Iris pigment epithelial cell (primary cell): ENCODE measurements around the gene SH3BP5.

Experiments
- DNase-seq: peaks from one replicate; pipeline ENCODE4 v3.0.0-alpha.2; 2011; ENCODE audit warnings: low read depth

Gene SH3BP5

GRCh38 chr3:15273227-15273626, 59.2 kb downstream of the SH3BP5 start:
- DNase-seq: no peak

- DNase-seq: peak; percentile 30
Observed at GRCh38 chr3:15272426-15273196, 59.8 kb downstream of the SH3BP5 start.

DNA sequence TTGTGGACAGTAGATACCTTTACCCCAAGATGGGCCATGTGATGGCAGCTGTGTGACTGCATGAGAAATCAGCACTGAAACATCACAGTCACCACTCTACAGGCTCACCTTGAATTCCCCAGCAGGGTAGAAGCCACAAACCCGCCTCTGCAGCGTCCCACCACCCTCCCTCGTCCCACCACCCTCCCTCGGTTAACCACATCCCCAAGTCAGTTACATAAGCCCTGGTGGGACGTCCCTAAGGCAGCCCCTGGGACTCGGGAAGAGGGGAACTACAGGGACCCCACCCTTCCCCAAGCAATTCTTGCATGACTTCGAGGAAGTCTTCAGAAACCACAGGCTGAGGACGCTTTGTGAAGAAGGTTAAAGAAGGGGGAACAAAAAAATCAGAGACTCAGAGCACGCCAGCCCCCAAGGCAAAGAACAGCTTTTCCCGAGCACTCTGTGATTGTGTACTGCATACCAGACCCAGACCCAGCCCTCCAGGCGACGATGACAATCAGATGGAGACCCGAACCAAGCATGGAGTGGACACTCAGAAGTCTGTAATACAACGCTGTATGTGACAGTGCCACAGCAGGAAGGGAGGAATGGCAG, 60.5 kb downstream of the SH3BP5 start:
- DNase-seq: no peak

- DNase-seq: no peak
Observed at GRCh38 chr3:15271030-15271429, 61.4 kb downstream of the SH3BP5 start.

GRCh38 chr3:15269091-15269989, 63.0 kb downstream of the SH3BP5 start:
- peak; percentile 98 for DNase-seq

GRCh38 chr3:15268033-15268631, 64.3 kb downstream of the SH3BP5 start:
- DNase-seq: peak; percentile 83

DNA sequence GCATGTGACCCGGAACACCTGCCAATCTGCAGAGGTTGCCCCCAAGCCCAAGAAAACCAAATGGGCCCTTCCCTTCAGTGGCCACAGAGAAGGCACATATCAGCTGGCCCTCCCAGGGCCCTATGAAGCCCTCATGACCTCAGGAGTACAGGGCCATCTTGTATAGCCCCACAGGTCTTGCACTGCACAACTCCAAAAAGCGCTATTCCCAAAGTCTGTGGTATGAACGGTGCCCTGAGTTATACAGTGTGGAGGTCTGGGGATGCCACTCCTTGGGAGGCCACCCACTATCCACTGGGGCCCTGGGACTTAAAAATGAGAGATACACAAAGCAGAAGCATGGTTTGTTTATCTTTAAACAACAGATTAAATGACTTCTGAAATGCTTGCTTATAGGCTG, 64.9 kb downstream of the SH3BP5 start:
- DNase-seq: no peak

DNA sequence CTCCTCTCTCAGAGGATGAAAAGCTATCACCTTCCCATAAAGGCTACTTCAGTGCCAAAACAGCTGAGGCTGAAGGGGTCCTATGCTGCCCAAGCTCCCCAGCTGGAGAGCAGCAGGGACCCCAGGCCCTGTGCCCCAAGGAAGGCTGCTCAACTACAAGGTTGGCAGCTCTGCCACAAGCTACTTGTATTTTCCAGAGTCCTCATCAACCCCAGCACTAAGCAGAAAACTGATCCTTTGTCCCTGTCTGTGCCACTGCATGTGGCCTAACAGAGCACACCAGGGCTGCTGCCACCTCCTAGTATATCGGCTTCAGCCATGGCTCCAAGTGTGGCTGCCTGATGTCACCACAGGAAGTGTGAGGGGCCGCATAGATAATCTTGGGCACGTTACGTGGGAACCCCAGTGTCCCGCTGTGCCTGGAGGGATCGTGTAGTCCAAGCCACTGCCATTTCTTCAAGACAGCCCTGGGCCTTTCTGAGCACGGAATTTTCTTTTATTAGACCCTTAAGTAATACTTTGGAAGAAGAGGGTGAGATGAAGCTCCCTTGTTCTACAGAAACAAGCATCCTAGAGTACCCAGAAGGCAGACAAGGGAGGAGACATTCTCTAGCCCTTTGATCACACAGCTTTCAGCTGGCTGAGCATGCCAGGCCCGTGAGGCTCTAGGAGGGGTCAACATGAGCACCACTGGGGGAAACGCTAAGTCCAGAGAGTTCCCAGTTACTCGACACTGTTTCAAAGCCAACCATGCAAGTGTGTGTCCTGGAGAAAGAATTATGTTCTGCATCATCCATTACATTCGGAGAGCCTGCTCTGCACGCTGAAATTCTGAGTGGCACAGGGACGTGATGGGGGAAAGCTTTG, 65.6 kb downstream of the SH3BP5 start:
- DNase-seq: no peak

- DNase-seq: no peak
Observed at GRCh38 chr3:15265655-15266509, 66.5 kb downstream of the SH3BP5 start.

DNA sequence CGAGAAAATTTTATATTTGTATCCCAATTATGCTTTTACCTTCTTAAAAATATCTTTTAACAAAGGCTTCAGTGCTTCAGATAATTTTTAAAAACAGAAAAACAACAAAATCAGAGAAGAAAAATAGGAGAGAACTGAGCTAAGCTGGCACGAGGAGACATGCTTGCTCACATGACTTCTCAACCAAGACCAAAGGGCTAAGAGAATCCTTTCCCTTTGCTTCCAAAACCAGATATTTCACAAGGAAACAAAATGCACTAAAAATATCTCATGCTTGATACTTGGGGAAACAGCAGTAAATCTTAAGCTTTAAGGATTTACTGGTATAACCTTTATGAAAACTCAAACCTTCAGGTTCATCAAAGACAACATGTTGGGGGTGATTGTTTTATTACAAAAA, 67.9 kb downstream of the SH3BP5 start:
- no peak for DNase-seq

DNA sequence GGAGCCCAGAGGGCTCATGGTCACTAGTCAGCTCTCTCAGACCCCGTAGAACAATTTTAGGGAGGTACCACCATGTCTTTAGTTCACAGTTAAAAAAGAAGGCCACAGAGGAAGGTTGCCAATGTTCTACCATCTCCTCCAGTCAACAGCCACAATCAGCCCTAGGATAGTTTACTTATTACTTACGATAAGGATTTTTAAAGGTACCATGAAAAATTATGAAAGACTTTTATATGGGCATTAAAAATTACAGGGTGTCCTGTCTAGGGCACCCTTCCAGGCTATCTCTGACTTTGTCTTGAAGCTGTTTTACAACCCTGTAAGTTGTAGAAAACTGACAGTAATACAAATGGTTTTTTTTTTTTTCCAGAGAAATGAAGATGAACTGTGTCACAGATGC, 68.5 kb downstream of the SH3BP5 start:
- no peak for DNase-seq

DNA sequence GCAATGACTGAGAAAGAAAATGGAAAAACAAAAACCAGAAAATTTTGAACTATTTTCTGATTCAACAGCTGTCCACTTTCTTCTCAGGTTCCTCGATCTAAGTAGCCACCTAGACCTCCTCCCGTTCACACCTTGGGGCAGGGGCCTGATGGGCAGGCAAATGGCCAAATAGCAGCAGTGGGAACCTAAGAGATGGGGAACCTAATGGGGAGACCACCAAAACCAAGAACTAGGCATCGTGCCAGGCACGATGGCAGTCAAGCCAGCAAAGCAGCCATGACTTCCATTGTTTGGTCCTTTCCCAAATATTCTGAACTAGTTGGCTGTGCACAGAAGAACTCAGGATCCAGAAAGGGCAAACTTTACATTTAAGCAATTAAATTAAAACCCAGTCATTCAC, 69.3 kb downstream of the SH3BP5 start:
- DNase-seq: no peak

- no peak for DNase-seq
Observed at GRCh38 chr3:15262021-15262420, 70.4 kb downstream of the SH3BP5 start.

DNA sequence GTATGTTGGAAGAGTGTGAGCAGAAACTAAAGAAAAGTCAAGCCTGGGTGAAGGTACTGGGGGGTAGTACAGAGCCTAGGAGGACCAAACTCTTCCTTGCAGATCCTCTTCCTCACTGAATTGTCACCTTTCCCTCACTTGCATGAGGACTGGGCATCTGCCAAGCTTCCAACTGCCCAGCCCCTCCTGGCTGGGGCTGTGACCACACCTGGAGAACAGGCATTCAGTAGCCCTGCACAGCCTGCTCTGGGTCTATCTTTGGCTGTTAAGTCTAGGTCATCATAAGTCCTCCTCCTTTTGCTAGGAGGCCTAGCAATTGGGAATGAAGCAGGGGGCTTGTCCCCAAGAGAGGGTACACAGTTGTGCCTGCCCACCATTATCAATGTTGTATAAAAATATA, 71.1 kb downstream of the SH3BP5 start:
- DNase-seq: no peak

DNA sequence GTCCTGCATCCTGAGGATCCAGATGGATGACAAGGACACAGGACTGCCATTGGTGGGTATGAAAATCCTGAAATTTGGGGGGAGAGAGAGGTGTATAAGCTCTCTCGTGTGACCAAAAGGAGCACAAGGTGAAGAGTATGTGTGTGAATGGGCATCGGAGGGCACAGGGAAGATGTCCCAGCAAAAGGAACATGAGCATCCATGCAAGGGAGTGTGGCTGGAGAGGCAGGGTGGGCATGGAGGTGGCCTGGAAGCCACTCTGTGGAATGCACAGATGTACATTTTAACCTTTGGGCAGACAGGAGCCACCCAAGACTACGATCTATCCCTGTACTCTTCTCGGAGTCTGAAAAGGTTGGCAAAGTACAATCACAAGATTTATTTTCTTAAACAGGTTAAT, 71.9 kb downstream of the SH3BP5 start:
- no peak for DNase-seq

GRCh38 chr3:15258720-15259119, 73.7 kb downstream of the SH3BP5 start:
- DNase-seq: no peak

GRCh38 chr3:15256861-15257341, 75.5 kb downstream of the SH3BP5 start:
- DNase-seq: no peak

DNA sequence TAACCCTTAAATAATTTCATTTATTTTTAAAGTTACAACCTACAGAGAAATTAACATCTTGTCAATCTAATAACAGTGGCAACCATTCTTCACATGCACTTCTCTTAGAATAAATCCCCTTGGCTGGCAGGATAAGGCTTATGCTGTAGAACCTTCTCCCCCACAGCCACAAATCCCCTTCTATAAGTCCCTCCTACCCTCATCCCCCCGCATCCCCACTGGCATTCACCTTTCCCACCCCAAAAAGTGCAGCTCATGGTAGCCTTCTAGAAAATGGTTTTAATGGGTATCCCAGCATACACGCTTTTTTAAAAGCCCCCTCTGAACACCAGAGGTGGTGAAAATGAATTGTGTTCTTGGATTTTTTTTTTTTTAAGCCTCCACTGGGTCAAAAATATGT, 77.2 kb downstream of the SH3BP5 start:
- no peak for DNase-seq

- no peak for DNase-seq
Observed at GRCh38 chr3:15253023-15253697, 79.2 kb downstream of the SH3BP5 start.

GRCh38 chr3:15246186-15246585, 86.2 kb downstream of the SH3BP5 start:
- no peak for DNase-seq
